ENCODE data around the gene EHD4.

EHD4 gene

DNA sequence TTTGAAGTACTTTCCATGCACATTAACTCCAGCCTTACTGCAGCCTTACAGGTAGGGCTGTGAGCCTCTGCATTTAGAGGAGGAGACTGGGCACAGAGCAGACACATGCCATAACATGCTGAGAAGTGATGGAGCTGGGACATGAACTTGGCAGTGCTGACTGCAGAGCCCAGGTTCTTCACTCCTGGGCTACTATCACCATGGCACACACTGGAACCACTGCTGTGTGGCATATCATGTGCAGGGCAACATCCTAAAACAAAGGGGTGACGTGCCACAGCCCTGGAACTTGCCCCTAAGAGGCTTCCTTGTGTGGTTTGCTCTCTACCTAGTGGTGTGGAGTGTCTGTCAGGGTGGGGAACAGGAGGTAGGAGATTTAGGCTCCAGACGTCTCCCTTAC, 25.4 kb downstream of the EHD4 start:
- no peaks in the 10 kb centered on the region for H3K27me3 ChIP-seq (ENCODE audit: insufficient read depth, insufficient read length)
- H3K9ac ChIP-seq (ENCODE audit: insufficient read length, low read depth): no peak overlapping the region
- H3K9me3 ChIP-seq (ENCODE audit: insufficient read depth, low read length): no peaks in the 10 kb centered on the region
- H3K4me3 ChIP-seq (ENCODE audit: insufficient read length, low read depth): no peak overlapping the region
- DNase-seq (ENCODE audit: low read depth, low spot score): no peak
- peaks cover 12% of the 10 kb centered on the region for H3K4me1 ChIP-seq (ENCODE audit: insufficient read depth, insufficient read length)
- TF ChIP-seq YY1 (IDR thresholded peaks at IDR 0.05; ENCODE audit: insufficient read depth, insufficient read length) (no peak), SUZ12 (IDR thresholded peaks at IDR 0.05; ENCODE audit: extremely low read depth, insufficient read depth, insufficient read length) (no peak), ZNF274 (IDR thresholded peaks at IDR 0.05; ENCODE audit: low read depth, low read length) (no peak)
- H3K36me3 ChIP-seq (ENCODE audit: insufficient read depth, insufficient read length, low read length): peaks cover 32% of the 10 kb centered on the region

DNA sequence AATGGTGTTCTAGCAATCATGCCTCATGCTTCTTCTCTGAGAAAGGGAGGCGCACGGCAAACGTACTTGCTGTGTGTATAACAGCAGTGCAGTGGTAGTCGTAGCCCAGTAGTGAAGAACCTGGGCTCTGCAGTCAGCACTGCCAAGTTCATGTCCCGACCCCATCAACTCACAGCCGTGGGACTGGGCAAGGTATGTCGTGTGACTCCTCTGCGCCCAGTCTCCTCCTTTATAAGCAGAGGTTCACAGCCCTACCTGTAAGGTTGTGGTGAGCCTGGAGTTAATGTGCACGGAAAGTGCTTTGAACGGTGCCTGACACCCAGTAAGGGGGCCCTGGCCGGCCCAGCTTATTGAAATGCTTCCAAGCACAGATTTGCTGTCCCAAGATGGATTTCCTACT, 26.6 kb downstream of the EHD4 start:
- Histone ChIP-seq H3K27me3 (ENCODE audit: insufficient read depth, insufficient read length) (no peaks in the 10 kb centered on the region), H3K4me1 (ENCODE audit: insufficient read depth, insufficient read length) (peaks cover 16% of the 10 kb centered on the region), H3K9me3 (ENCODE audit: insufficient read depth, low read length) (no peaks in the 10 kb centered on the region), H3K36me3 (ENCODE audit: insufficient read depth, insufficient read length, low read length) (peaks cover 30% of the 10 kb centered on the region), H3K9ac (ENCODE audit: insufficient read length, low read depth) (peak overlapping the region; percentile 26), H3K4me3 (ENCODE audit: insufficient read length, low read depth) (no peak overlapping the region)
- TF ChIP-seq YY1 (IDR thresholded peaks at IDR 0.05; ENCODE audit: insufficient read depth, insufficient read length): no peak
- TF ChIP-seq SUZ12 (IDR thresholded peaks at IDR 0.05; ENCODE audit: extremely low read depth, insufficient read depth, insufficient read length): no peak
- TF ChIP-seq ZNF274 (IDR thresholded peaks at IDR 0.05; ENCODE audit: low read depth, low read length): no peak
- no peak for DNase-seq (ENCODE audit: low read depth, low spot score)

GRCh38 chr15:41945221-41945620, 27.1 kb downstream of the EHD4 start:
- no peak for TF ChIP-seq ZNF274 (IDR thresholded peaks at IDR 0.05; ENCODE audit: low read depth, low read length)
- no peak for TF ChIP-seq SUZ12 (IDR thresholded peaks at IDR 0.05; ENCODE audit: extremely low read depth, insufficient read depth, insufficient read length)
- TF ChIP-seq YY1 (IDR thresholded peaks at IDR 0.05; ENCODE audit: insufficient read depth, insufficient read length): no peak
- H3K36me3 ChIP-seq (ENCODE audit: insufficient read depth, insufficient read length, low read length): peaks cover 30% of the 10 kb centered on the region
- H3K4me3 ChIP-seq (ENCODE audit: insufficient read length, low read depth): no peak overlapping the region
- H3K9me3 ChIP-seq (ENCODE audit: insufficient read depth, low read length): no peaks in the 10 kb centered on the region
- DNase-seq (ENCODE audit: low read depth, low spot score): no peak
- no peaks in the 10 kb centered on the region for H3K27me3 ChIP-seq (ENCODE audit: insufficient read depth, insufficient read length)
- H3K4me1 ChIP-seq (ENCODE audit: insufficient read depth, insufficient read length): peaks cover 11% of the 10 kb centered on the region
- H3K9ac ChIP-seq (ENCODE audit: insufficient read length, low read depth): no peak overlapping the region

DNA sequence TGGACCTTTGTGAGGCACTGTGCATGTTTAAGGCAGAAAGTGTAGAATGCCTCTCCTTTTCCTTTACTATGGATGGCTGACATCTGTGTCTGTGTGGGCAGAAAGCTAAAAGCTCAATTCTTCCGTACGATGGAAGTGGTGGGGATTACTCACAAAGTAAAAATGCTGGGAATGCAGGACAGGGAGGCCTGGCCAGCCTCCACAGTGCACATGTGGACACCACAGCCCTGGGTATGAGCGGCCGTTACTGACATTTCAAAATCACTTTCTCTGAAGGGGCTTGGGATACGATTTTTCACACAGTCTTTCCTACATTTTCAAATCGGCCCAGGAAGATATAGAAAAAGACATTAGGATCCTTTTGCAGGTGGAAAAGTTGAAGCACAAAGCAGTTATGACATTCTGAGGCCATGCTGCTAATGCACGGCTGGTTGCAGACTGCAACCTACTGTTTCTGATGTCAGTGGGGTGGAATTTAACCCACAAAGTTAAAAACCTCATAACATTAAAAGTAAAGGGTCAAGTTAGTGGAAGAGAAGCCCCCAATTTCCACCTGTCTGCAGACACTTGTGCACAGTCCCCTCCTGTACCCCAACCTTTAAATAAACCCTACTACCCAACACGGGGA, 27.9 kb downstream of the EHD4 start:
- no peak overlapping the region for H3K4me3 ChIP-seq (ENCODE audit: insufficient read length, low read depth)
- DNase-seq (ENCODE audit: low read depth, low spot score): peak; percentile 9
- TF ChIP-seq SUZ12 (IDR thresholded peaks at IDR 0.05; ENCODE audit: extremely low read depth, insufficient read depth, insufficient read length) (no peak), YY1 (IDR thresholded peaks at IDR 0.05; ENCODE audit: insufficient read depth, insufficient read length) (no peak), ZNF274 (IDR thresholded peaks at IDR 0.05; ENCODE audit: low read depth, low read length) (no peak)
- H3K4me1 ChIP-seq (ENCODE audit: insufficient read depth, insufficient read length): peaks cover 10% of the 10 kb centered on the region
- H3K9me3 ChIP-seq (ENCODE audit: insufficient read depth, low read length): no peaks in the 10 kb centered on the region
- no peaks in the 10 kb centered on the region for H3K27me3 ChIP-seq (ENCODE audit: insufficient read depth, insufficient read length)
- H3K36me3 ChIP-seq (ENCODE audit: insufficient read depth, insufficient read length, low read length): peaks cover 32% of the 10 kb centered on the region
- H3K9ac ChIP-seq (ENCODE audit: insufficient read length, low read depth): no peak overlapping the region

DNA sequence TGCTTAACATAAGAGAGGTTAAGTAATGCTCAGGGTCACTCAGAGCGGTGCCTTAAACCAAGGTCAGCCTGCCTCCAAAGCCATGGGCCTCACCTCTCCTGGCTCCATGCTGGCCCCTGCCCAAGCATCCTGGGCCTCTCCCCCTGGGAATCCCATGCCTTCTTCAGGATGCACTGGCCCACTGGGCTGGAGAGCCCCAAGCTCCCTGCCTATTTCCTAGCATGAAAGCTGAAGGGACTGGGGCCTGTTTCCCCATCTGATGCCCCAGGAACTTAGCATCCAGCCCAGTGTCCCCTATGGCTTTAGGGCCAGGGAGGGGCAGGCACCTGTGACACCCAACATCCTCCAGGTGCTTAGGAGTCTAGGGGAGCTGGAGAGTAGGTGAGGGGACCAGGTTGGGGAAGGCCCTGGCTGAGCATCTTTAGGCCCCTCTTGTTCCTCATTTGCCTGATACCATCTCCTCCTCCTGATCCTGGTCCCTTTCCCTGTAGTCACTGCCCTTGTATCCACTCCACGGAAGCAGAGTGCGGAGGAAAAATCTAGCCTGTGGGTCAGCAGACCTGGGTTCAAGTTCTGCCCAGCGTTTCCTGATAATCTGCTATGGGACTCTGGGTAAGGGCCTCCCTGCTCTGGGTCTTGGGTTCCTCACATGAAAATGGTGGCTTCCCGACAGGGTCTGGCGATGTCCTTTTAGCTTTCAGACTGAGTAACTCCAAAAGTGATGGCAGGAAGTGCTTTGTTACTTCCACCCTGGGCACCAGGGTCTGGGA, 28.6 kb downstream of the EHD4 start:
- H3K4me1 ChIP-seq (ENCODE audit: insufficient read depth, insufficient read length): peaks cover 10% of the 10 kb centered on the region
- peaks cover 35% of the 10 kb centered on the region for H3K36me3 ChIP-seq (ENCODE audit: insufficient read depth, insufficient read length, low read length)
- no peaks in the 10 kb centered on the region for H3K27me3 ChIP-seq (ENCODE audit: insufficient read depth, insufficient read length)
- H3K9me3 ChIP-seq (ENCODE audit: insufficient read depth, low read length): no peaks in the 10 kb centered on the region
- H3K9ac ChIP-seq (ENCODE audit: insufficient read length, low read depth): no peak overlapping the region
- no peak for TF ChIP-seq YY1 (IDR thresholded peaks at IDR 0.05; ENCODE audit: insufficient read depth, insufficient read length)
- TF ChIP-seq ZNF274 (IDR thresholded peaks at IDR 0.05; ENCODE audit: low read depth, low read length): no peak
- no peak for TF ChIP-seq SUZ12 (IDR thresholded peaks at IDR 0.05; ENCODE audit: extremely low read depth, insufficient read depth, insufficient read length)
- no peak overlapping the region for H3K4me3 ChIP-seq (ENCODE audit: insufficient read length, low read depth)
- DNase-seq (ENCODE audit: low read depth, low spot score): no peak

DNA sequence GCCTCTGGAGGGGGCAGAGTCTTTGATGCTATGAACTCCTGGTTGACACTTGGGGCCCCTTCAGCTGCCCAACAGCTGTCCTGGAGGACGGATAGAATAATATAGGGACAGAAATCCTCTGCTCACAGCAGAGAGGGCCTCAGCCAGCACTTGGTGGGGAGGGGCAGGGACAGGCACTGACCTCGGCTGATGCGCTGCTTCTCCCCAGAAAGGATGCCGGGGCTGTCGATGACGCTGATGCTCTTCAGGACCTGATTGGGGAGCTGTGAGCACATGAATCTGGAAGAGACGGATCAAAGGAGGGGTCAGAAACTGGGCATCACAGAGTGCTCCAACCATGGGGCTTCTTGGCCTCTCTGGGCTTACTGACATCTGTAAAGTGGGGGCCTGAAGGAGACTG, 29.5 kb downstream of the EHD4 start:
- Histone ChIP-seq H3K4me3 (ENCODE audit: insufficient read length, low read depth) (no peak overlapping the region), H3K4me1 (ENCODE audit: insufficient read depth, insufficient read length) (peaks cover 10% of the 10 kb centered on the region), H3K36me3 (ENCODE audit: insufficient read depth, insufficient read length, low read length) (peaks cover 32% of the 10 kb centered on the region), H3K9ac (ENCODE audit: insufficient read length, low read depth) (no peak overlapping the region), H3K27me3 (ENCODE audit: insufficient read depth, insufficient read length) (no peaks in the 10 kb centered on the region), H3K9me3 (ENCODE audit: insufficient read depth, low read length) (no peaks in the 10 kb centered on the region)
- DNase-seq (ENCODE audit: low read depth, low spot score): no peak
- TF ChIP-seq YY1 (IDR thresholded peaks at IDR 0.05; ENCODE audit: insufficient read depth, insufficient read length) (no peak), ZNF274 (IDR thresholded peaks at IDR 0.05; ENCODE audit: low read depth, low read length) (no peak), SUZ12 (IDR thresholded peaks at IDR 0.05; ENCODE audit: extremely low read depth, insufficient read depth, insufficient read length) (no peak)

- TF ChIP-seq SUZ12 (IDR thresholded peaks at IDR 0.05; ENCODE audit: extremely low read depth, insufficient read depth, insufficient read length) (no peak), YY1 (IDR thresholded peaks at IDR 0.05; ENCODE audit: insufficient read depth, insufficient read length) (no peak), ZNF274 (IDR thresholded peaks at IDR 0.05; ENCODE audit: low read depth, low read length) (no peak)
- no peak overlapping the region for H3K4me3 ChIP-seq (ENCODE audit: insufficient read length, low read depth)
- no peak overlapping the region for H3K9ac ChIP-seq (ENCODE audit: insufficient read length, low read depth)
- no peaks in the 10 kb centered on the region for H3K9me3 ChIP-seq (ENCODE audit: insufficient read depth, low read length)
- H3K36me3 ChIP-seq (ENCODE audit: insufficient read depth, insufficient read length, low read length): peaks cover 40% of the 10 kb centered on the region
- peaks cover 10% of the 10 kb centered on the region for H3K4me1 ChIP-seq (ENCODE audit: insufficient read depth, insufficient read length)
- peak; percentile 20 for DNase-seq (ENCODE audit: low read depth, low spot score)
- no peaks in the 10 kb centered on the region for H3K27me3 ChIP-seq (ENCODE audit: insufficient read depth, insufficient read length)
Observed at GRCh38 chr15:41941644-41942415, 30.5 kb downstream of the EHD4 start.
